ENCODE results near the gene ECI2.

ECI2 gene

GRCh38 chr6:4084444-4085331 lies 50.7 kb downstream of the ECI2 start:
- CTCF ChIA-PET = no interaction called here
- no peak overlapping the region for H3K27ac ChIP-seq (ENCODE audit: extremely low read depth, low read depth, low read length)
- H3K36me3 ChIP-seq (ENCODE audit: control insufficient read depth in 2 of 2, insufficient read depth in 1 of 2, low read length in 2 of 2) = no peaks in the 10 kb centered on the region
- H3K9me3 ChIP-seq (ENCODE audit: control insufficient read depth, insufficient read depth, low read depth, low read length) = no peaks in the 10 kb centered on the region
- H3K4me3 ChIP-seq (ENCODE audit: low read depth, low read length) = no peak overlapping the region
- POLR2A ChIA-PET = no interaction called here
- no peaks in the 10 kb centered on the region for H3K4me1 ChIP-seq (ENCODE audit: control insufficient read depth, insufficient read depth, low read length)
- TF ChIP-seq ZNF2 (tag by site-specific recombination; IDR thresholded peaks at IDR 0.05) = no peak

GRCh38 chr6:4078691-4079471 lies 56.5 kb downstream of the ECI2 start, which contains the start of gene FAM217A:
FAM217A (minus strand) TSS chr6:4079137; CDS start chr6:4077414, 1,723 bp downstream.
- CTCF ChIA-PET = no interaction called here
- no peak within 1 kb of the TSS for H3K4me3 ChIP-seq (ENCODE audit: low read depth, low read length)
- no peak for TF ChIP-seq ZNF670 (tag by site-specific recombination; IDR thresholded peaks at IDR 0.05; ENCODE audit: low read depth)
- no peak for TF ChIP-seq ZNF548 (tag by site-specific recombination; IDR thresholded peaks at IDR 0.05)
- no peak for TF ChIP-seq ZNF561 (tag by site-specific recombination; IDR thresholded peaks at IDR 0.05; ENCODE audit: borderline replicate concordance)
- no peak for TF ChIP-seq ZNF660 (tag by site-specific recombination; IDR thresholded peaks at IDR 0.05)
- TF ChIP-seq ZNF837 (tag by site-specific recombination; IDR thresholded peaks at IDR 0.05) = no peak
- no peak for TF ChIP-seq ZNF776 (tag by site-specific recombination; IDR thresholded peaks at IDR 0.05; ENCODE audit: borderline replicate concordance)
- TF ChIP-seq ZNF174 (tag by site-specific recombination; IDR thresholded peaks at IDR 0.05) = no peak
- no peak for TF ChIP-seq ZNF558 (tag by site-specific recombination; IDR thresholded peaks at IDR 0.05)
- TF ChIP-seq YY1 (tag by site-specific recombination; IDR thresholded peaks at IDR 0.05) = no peak
- no peak for TF ChIP-seq KLF17 (tag by site-specific recombination; IDR thresholded peaks at IDR 0.05)
- TF ChIP-seq INSM2 (tag by site-specific recombination; IDR thresholded peaks at IDR 0.05) = no peak
- TF ChIP-seq SP3 (tag by site-specific recombination; IDR thresholded peaks at IDR 0.05) = no peak
- no peak for TF ChIP-seq ZNF221 (tag by site-specific recombination; IDR thresholded peaks at IDR 0.05; ENCODE audit: borderline replicate concordance)
- no peak for TF ChIP-seq TRIM28 (IDR thresholded peaks at IDR 0.05; ENCODE audit: borderline replicate concordance, low read length)
- no peak for TF ChIP-seq ZFP41 (tag by site-specific recombination; IDR thresholded peaks at IDR 0.05; ENCODE audit: borderline replicate concordance)
- H3K27ac ChIP-seq (ENCODE audit: extremely low read depth, low read depth, low read length) = no peak within 1 kb of the TSS
- no peaks in the 10 kb centered on the region for H3K9me3 ChIP-seq (ENCODE audit: control insufficient read depth, insufficient read depth, low read depth, low read length)
- H3K4me1 ChIP-seq (ENCODE audit: control insufficient read depth, insufficient read depth, low read length) = no peaks in the 10 kb centered on the region
- POLR2A ChIA-PET = no interaction called here
- H3K36me3 ChIP-seq (ENCODE audit: control insufficient read depth in 2 of 2, insufficient read depth in 1 of 2, low read length in 2 of 2) = no peaks in the 10 kb centered on the region

DNA sequence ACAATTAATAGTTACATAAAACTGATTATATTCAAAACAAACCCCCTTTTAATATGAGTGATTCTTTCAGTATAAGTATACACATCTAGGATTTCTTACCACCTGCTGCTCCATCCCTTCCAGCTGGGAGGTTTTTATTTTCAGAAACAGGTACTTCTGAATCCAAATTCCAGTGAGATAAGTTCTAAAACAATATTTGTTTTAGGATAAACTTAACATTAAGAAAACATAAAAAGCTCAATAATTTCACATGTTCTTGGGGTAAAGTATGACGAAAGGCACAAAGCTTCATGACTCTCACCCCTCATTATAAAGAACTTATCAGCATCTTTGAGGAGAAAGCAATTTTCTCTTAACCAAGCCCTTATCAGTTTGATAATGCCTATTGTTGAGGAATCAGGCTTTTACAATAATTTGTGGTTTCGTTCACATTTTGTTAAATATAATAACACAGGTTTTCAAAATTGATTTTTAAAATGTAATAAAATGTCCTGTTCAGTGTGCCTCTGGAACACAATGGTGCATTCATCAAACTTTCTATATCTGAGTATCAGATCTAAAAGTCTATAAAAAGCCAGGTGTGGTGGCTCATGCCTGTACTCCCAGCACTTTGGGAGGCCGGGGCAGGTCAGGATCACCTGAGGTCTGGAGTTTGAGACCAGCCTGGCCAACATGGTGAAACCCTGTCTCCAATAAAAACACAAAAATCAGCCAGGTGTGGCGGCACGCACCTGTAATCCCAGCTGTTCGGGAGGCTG lies 60.7 kb downstream of the ECI2 start:
- H3K27ac ChIP-seq (ENCODE audit: extremely low read depth, low read depth, low read length) = no peak overlapping the region
- H3K4me3 ChIP-seq (ENCODE audit: low read depth, low read length) = no peak overlapping the region
- no peaks in the 10 kb centered on the region for H3K4me1 ChIP-seq (ENCODE audit: control insufficient read depth, insufficient read depth, low read length)
- no peaks in the 10 kb centered on the region for H3K36me3 ChIP-seq (ENCODE audit: control insufficient read depth in 2 of 2, insufficient read depth in 1 of 2, low read length in 2 of 2)
- no peaks in the 10 kb centered on the region for H3K9me3 ChIP-seq (ENCODE audit: control insufficient read depth, insufficient read depth, low read depth, low read length)
- CTCF ChIA-PET = interaction anchor here (0.6 to 1.2 kb wide), 2 partner anchors 30 to 136 kb away, joined by 4 to 5 read pairs; no protein-coding TSS in a partner anchor
- POLR2A ChIA-PET = interaction anchor here (1.1 kb wide), 1 partner anchor 61 kb away, joined by 3 read pairs; the partner anchor contains the start of gene ECI2
- TF ChIP-seq ZXDB (tag by site-specific recombination; IDR thresholded peaks at IDR 0.05) = peak; percentile 44; the same call in 1 of the 2 replicates
- TF ChIP-seq ZBTB1 (tag by site-specific recombination; IDR thresholded peaks at IDR 0.05) = no peak
- TF ChIP-seq, protein P1, sequence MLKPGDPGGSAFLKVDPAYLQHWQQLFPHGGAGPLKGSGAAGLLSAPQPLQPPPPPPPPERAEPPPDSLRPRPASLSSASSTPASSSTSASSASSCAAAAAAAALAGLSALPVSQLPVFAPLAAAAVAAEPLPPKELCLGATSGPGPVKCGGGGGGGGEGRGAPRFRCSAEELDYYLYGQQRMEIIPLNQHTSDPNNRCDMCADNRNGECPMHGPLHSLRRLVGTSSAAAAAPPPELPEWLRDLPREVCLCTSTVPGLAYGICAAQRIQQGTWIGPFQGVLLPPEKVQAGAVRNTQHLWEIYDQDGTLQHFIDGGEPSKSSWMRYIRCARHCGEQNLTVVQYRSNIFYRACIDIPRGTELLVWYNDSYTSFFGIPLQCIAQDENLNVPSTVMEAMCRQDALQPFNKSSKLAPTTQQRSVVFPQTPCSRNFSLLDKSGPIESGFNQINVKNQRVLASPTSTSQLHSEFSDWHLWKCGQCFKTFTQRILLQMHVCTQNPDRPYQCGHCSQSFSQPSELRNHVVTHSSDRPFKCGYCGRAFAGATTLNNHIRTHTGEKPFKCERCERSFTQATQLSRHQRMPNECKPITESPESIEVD (tag by site-specific recombination; IDR thresholded peaks at IDR 0.05) = peak; percentile 84
- no peak for TF ChIP-seq ZNF202 (tag by site-specific recombination; IDR thresholded peaks at IDR 0.05; ENCODE audit: borderline replicate concordance)
- 0 out of 2 replicates have a peak, but pooled peaks have one; percentile 7 for TF ChIP-seq ZNF596 (tag by site-specific recombination; IDR thresholded peaks at IDR 0.05)
- no peak for TF ChIP-seq ZNF266 (tag by site-specific recombination; IDR thresholded peaks at IDR 0.05; ENCODE audit: low read depth)
- TF ChIP-seq SCRT2 (tag by site-specific recombination; IDR thresholded peaks at IDR 0.05) = peak; percentile 56
- no peak for TF ChIP-seq OVOL3 (tag by site-specific recombination; IDR thresholded peaks at IDR 0.05)
- no peak for TF ChIP-seq EGR2 (tag by site-specific recombination; IDR thresholded peaks at IDR 0.05; ENCODE audit: low read depth)
- TF ChIP-seq ZNF843 (tag by site-specific recombination; IDR thresholded peaks at IDR 0.05) = peak; percentile 21; the same call in 1 of the 2 replicates
